BLaER1 treated with 17β-estradiol and CSF1 and Interleukin-3, amounts not matched to agents 10 nM and 100 nM (cell line): Measurements from ENCODE around the gene FUT8.
A peak's percentile ranks its signal among the peaks of the same experiment; 100 is the strongest.

Experiments
- H3K27ac ChIP-seq, 11 experiments: shearing (Covaris generic); formaldehyde crosslinking; 2 replicates each; pipeline ENCODE4 v1.8.1; 2022
- H3K27me3 ChIP-seq, 11 experiments: shearing (Covaris generic); formaldehyde crosslinking; 2 replicates each; pipeline ENCODE4 v1.8.1; 2022
- H3K36me3 ChIP-seq, 11 experiments: shearing (Covaris generic); formaldehyde crosslinking; 2 replicates each; pipeline ENCODE4 v1.8.1; 2022
- H3K4me1 ChIP-seq, 10 experiments: shearing (Covaris generic); formaldehyde crosslinking; 2 replicates each; pipeline ENCODE4 v1.8.1; 2022
- H3K4me2 ChIP-seq, 11 experiments: shearing (Covaris generic); formaldehyde crosslinking; 2 replicates each; pipeline ENCODE4 v1.8.1; 2022
- H3K4me3 ChIP-seq, 10 experiments: shearing (Covaris generic); formaldehyde crosslinking; 2 replicates each; pipeline ENCODE4 v1.8.1; 2022
- H3K9ac ChIP-seq, 11 experiments: shearing (Covaris generic); formaldehyde crosslinking; 2 replicates each; pipeline ENCODE4 v1.8.1; 2022
- H3K9me3 ChIP-seq, 11 experiments: shearing (Covaris generic); formaldehyde crosslinking; replicated peaks in 1 of 11; 2 replicates each; pipeline ENCODE4 v1.8.1; 2022
- H4K20me1 ChIP-seq, 11 experiments: shearing (Covaris generic); formaldehyde crosslinking; 2 replicates each; pipeline ENCODE4 v1.8.1; 2022
- Cebpa-rat ChIP-seq, 11 experiments: shearing (Covaris generic); IDR thresholded peaks; 2 replicates each; pipeline ENCODE4 v1.8.1; 2022

The FUT8 gene

DNA sequence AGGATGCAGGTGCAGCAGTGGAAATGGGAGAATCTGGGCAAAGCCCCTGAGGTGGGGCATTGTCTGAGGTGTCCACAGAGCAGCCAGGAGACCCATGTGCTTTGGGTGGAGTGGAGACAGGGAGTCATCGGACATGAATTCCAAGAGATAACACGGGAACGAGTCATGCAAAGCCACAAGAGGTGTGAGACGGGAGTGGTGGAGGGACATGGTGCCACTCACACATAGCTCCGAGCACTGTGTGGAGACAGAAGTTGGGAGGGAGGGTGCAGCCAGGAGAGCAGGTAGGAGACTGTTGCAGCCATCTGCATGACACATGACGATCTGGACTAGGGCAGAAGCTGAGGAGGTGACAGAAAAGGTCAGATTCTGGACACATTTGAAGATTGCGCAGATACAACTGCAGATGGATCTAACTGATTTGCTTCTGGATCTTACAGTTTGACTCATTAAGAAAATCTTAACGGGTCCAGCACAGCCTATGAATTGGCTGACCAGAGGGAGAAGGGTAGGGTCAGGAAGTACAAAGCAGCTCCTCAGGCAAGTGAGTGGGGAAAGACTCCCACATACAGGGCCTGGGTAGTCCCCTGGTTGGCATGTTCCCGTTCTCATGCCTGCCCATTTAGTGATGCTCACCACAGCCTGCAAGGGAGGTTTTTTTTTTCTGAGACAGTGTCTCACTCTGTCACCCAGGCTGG lies 379.8 kb downstream of the FUT8 start:
- H3K36me3 ChIP-seq = no peaks in the 10 kb centered on the region
- H4K20me1 ChIP-seq = peaks cover 0 to 7% (median 0%) of the 10 kb centered on the region in 11 experiments; a peak in 2 of 22 replicates
- peaks cover 0 to 20% (median 12%) of the 10 kb centered on the region in 10 experiments; a peak in 14 of 20 replicates for H3K4me1 ChIP-seq
- H3K27me3 ChIP-seq = peaks cover 0 to 8% (median 0%) of the 10 kb centered on the region in 11 experiments; a peak in 3 of 22 replicates
- TF ChIP-seq Cebpa-rat (IDR thresholded peaks at IDR 0.05) = no peak
- H3K9ac ChIP-seq = no peak overlapping the region
- H3K4me2 ChIP-seq = peak overlapping the region in 8 of 11 experiments; percentile 29 to 56 (median 48); a peak in 14 of 22 replicates
- no peaks in the 10 kb centered on the region for H3K9me3 ChIP-seq
- no peak overlapping the region for H3K27ac ChIP-seq
- H3K4me3 ChIP-seq = no peak overlapping the region
